ENCODE data around the gene FYCO1.

- TF ChIP-seq CTCF (conservative IDR thresholded peaks at IDR 0.05; ENCODE audit: low read length) (no peak), EZH2phosphoT487 (IDR thresholded peaks at IDR 0.05; ENCODE audit: borderline replicate concordance, low read depth, low read length) (no peak)
Measured at GRCh38 chr3:46021516-46021915, 25.9 kb upstream of the FYCO1 start.

Data from OCI-LY7 (cell line).